CD4-positive, alpha-beta T cell (primary cell): ENCODE results near the gene LPCAT2. TPM values are rescaled to one million over a fixed set of nuclear protein-coding genes. Genes with fewer than 3 reads are reported as not detected.

Experiments used
- ATAC-seq: fragments of 200-7000 bp; cut with Tn5 transposase; one replicate; pipeline ENCODE4 v1.10.0; 2022; ENCODE audit warnings: mild to moderate bottlenecking; ENCODE audit not compliant: poor library complexity
- CTCF ChIA-PET: fragments of 350-600 bp; sonication (Branson Sonifier 250); formaldehyde crosslinking; loops from one replicate; lab custom pipeline; 2021; ENCODE audit warnings: antibody characterized with exemption, inconsistent platforms; lab: Charles Lee
- POLR2A ChIA-PET: fragments of 350-600 bp; sonication (Branson Sonifier 250); formaldehyde crosslinking; loops from one replicate; lab custom pipeline; 2021; ENCODE audit warnings: antibody characterized with exemption, inconsistent platforms; lab: Charles Lee
- DNase-seq, 14 experiments: peaks; one replicate each; pipeline ENCODE4 v3.0.0-alpha.2; 2013 to 2020; ENCODE audit warnings: mixed read lengths in 2 of 14
- H3K27ac ChIP-seq, 2 donors: one replicate each; pipeline versions ENCODE4 v1.5.1 to v1.7.0; 2013; ENCODE audit warnings: low read length in 2 of 2, low read depth in 1 of 2, mild to moderate bottlenecking in 1 of 2
- H3K27me3 ChIP-seq, 2 experiments: 1 replicate in 1 of 2; 2 replicates in 1 of 2; pipeline versions ENCODE4 v1.6.1 to v1.7.0; 2013; ENCODE audit warnings: low read length in 2 of 2, control low read depth in 1 of 2, mild to moderate bottlenecking in 1 of 2, moderate library complexity in 1 of 2; ENCODE audit not compliant: insufficient read depth in 2 of 2, control insufficient read depth in 1 of 2
- H3K36me3 ChIP-seq: one replicate; pipeline ENCODE4 v1.6.1; 2013; ENCODE audit warnings: low read length, control low read depth; ENCODE audit not compliant: insufficient read depth
- H3K4me1 ChIP-seq: one replicate; pipeline ENCODE4 v1.6.1; 2013; ENCODE audit warnings: low read length, control low read depth; ENCODE audit not compliant: insufficient read depth
- H3K4me3 ChIP-seq: one replicate; pipeline ENCODE4 v1.5.1; 2013; ENCODE audit warnings: mild to moderate bottlenecking, low read length, moderate library complexity
- H3K9me3 ChIP-seq, 2 experiments: 1 replicate in 1 of 2; 2 replicates in 1 of 2; pipeline versions ENCODE4 v1.6.1 to v1.7.0; 2013; ENCODE audit warnings: low read length in 2 of 2, mild to moderate bottlenecking in 2 of 2, control low read depth in 1 of 2, moderate library complexity in 1 of 2; ENCODE audit not compliant: control insufficient read depth in 1 of 2, insufficient read depth in 1 of 2
- H3K27ac Mint-ChIP-seq: one replicate; pipeline ENCODE4 v1.8.0; 2020; ENCODE audit warnings: mixed read lengths
- H3K27me3 Mint-ChIP-seq: one replicate; pipeline ENCODE4 v1.8.0; 2021; ENCODE audit warnings: mixed read lengths
- H3K36me3 Mint-ChIP-seq: one replicate; pipeline ENCODE4 v1.8.0; 2021; ENCODE audit warnings: low read depth, mixed read lengths
- H3K4me1 Mint-ChIP-seq: one replicate; pipeline ENCODE4 v1.8.0; 2021; ENCODE audit warnings: low read depth, mixed read lengths
- H3K4me3 Mint-ChIP-seq: one replicate; pipeline ENCODE4 v1.8.0; 2020; ENCODE audit warnings: mild to moderate bottlenecking, mixed read lengths
- H3K9me3 Mint-ChIP-seq: one replicate; pipeline ENCODE4 v1.8.0; 2020; ENCODE audit warnings: mixed read lengths
- intact Hi-C, 2 experiments: fragments of 100-400 bp; cut with DNase I in 1 of 2; cut with micrococcal nuclease in 1 of 2; formaldehyde crosslinking; loops; one replicate each; pipeline versions ENCODE4 v1.15.1 to v1.9.0; 2023 to 2025; cut with DNase I, micrococcal nuclease
- total RNA-seq, 174 experiments: library from RNA in 2 of 174; stranded (reverse) in 2 of 174; gene quantifications; one replicate each; pipeline ENCODE4 v1.2.3 and lab custom pipeline; 2021 to 2026
- TF ChIP-seq, protein P1 (sequence below): fragments of 200-600 bp; IDR thresholded peaks from one replicate; pipeline ENCODE4 v1.8.0; 2022; ENCODE audit warnings: antibody characterized with exemption, mild to moderate bottlenecking

LPCAT2 gene
- total RNA-seq, 2 experiments from 2014 or later: 0.22 to 0.36 TPM

GRCh38 chr16:55527885-55528284, 19.0 kb downstream of the LPCAT2 start:
- DNase-seq (no peak), ATAC-seq (no peak)
- Mint-ChIP-seq H3K27ac (no peak overlapping the region), H3K27me3 (no peaks in the 10 kb centered on the region), H3K4me3 (no peak overlapping the region), H3K4me1 (no peaks in the 10 kb centered on the region), H3K9me3 (no peaks in the 10 kb centered on the region), H3K36me3 (no peaks in the 10 kb centered on the region)
- Histone ChIP-seq H3K4me1 (no peaks in the 10 kb centered on the region), H3K36me3 (no peaks in the 10 kb centered on the region), H3K9me3 (no peaks in the 10 kb centered on the region), H3K27ac (no peak overlapping the region), H3K27me3 (no peaks in the 10 kb centered on the region), H3K4me3 (no peak overlapping the region)
- ChIA-PET POLR2A (no interaction called here), CTCF (interaction anchor here (0.6 to 1.4 kb wide), 3 partner anchors 10 to 13 kb away, joined by 3 to 5 read pairs (median 4); no protein-coding TSS in a partner anchor)
- intact Hi-C loops: no loop called here
- TF ChIP-seq, protein P1, sequence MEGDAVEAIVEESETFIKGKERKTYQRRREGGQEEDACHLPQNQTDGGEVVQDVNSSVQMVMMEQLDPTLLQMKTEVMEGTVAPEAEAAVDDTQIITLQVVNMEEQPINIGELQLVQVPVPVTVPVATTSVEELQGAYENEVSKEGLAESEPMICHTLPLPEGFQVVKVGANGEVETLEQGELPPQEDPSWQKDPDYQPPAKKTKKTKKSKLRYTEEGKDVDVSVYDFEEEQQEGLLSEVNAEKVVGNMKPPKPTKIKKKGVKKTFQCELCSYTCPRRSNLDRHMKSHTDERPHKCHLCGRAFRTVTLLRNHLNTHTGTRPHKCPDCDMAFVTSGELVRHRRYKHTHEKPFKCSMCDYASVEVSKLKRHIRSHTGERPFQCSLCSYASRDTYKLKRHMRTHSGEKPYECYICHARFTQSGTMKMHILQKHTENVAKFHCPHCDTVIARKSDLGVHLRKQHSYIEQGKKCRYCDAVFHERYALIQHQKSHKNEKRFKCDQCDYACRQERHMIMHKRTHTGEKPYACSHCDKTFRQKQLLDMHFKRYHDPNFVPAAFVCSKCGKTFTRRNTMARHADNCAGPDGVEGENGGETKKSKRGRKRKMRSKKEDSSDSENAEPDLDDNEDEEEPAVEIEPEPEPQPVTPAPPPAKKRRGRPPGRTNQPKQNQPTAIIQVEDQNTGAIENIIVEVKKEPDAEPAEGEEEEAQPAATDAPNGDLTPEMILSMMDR: no peak

- no peaks in the 10 kb centered on the region for H3K36me3 ChIP-seq
- POLR2A ChIA-PET: no interaction called here
- no peak overlapping the region for H3K4me3 Mint-ChIP-seq
- H3K27me3 ChIP-seq: no peaks in the 10 kb centered on the region
- H3K9me3 Mint-ChIP-seq: no peaks in the 10 kb centered on the region
- TF ChIP-seq, protein P1: no peak
- no peak overlapping the region for H3K27ac ChIP-seq
- H3K36me3 Mint-ChIP-seq: no peaks in the 10 kb centered on the region
- H3K27ac Mint-ChIP-seq: no peak overlapping the region
- intact Hi-C loops: no loop called here
- H3K4me3 ChIP-seq: no peak overlapping the region
- CTCF ChIA-PET: interaction anchor here (0.9 to 1.4 kb wide), 2 partner anchors 8 to 14 kb away, joined by 4 to 5 read pairs; no protein-coding TSS in a partner anchor
- no peaks in the 10 kb centered on the region for H3K9me3 ChIP-seq
- no peak for ATAC-seq
- no peaks in the 10 kb centered on the region for H3K4me1 ChIP-seq
- DNase-seq: no peak
- H3K27me3 Mint-ChIP-seq: no peaks in the 10 kb centered on the region
- no peaks in the 10 kb centered on the region for H3K4me1 Mint-ChIP-seq
Observed at GRCh38 chr16:55529018-55529417, 20.1 kb downstream of the LPCAT2 start.

DNA sequence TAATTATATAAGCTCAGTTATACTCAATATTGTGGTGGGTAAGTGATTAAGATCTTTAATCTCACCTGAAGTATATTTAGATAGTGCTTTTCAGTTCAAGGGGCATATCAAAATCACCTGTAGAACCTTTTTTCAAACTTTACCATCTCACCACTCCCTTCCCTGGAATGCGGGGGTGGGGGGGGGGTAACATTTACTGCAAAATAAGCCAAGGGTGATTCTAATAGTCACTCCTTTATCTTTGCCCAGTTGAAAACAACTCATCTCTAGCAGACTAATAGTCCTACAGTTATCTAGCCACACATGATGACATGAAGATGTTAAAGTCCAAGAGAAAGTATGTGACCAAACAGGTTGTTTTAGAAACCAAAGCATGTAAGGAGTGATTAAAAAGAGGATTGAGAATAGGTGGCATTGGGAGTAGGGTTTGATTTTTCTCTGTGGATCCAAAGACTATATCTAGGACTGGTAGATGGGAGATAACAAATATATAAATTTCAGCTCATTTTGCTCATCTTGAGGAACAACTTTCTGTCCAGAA, 21.5 kb downstream of the LPCAT2 start:
- TF ChIP-seq, protein P1: no peak
- Mint-ChIP-seq H3K27ac (no peak overlapping the region), H3K4me3 (no peak overlapping the region), H3K36me3 (no peaks in the 10 kb centered on the region), H3K9me3 (no peaks in the 10 kb centered on the region), H3K27me3 (peaks cover 4% of the 10 kb centered on the region), H3K4me1 (no peaks in the 10 kb centered on the region)
- Histone ChIP-seq H3K4me3 (no peak overlapping the region), H3K9me3 (no peaks in the 10 kb centered on the region), H3K36me3 (no peaks in the 10 kb centered on the region), H3K27me3 (no peaks in the 10 kb centered on the region), H3K27ac (no peak overlapping the region), H3K4me1 (no peaks in the 10 kb centered on the region)
- POLR2A ChIA-PET: no interaction called here
- intact Hi-C loops: no loop called here
- ATAC-seq: no peak
- CTCF ChIA-PET: no interaction called here
- DNase-seq: no peak
